IPS-20b (cell line): ENCODE results near the gene FUZ.
"Not testable (repeated sequence)": the region's sequence is repeated elsewhere in the genome, so short reads cannot be mapped to it uniquely, and the experiment has no call there.

Experiments used
- H3K27ac ChIP-seq: one replicate; pipeline ENCODE4 v1.5.1; 2013; ENCODE audit warnings: low read length
- H3K27me3 ChIP-seq: 2 replicates; pipeline ENCODE4 v1.6.1; 2013; ENCODE audit warnings: mild to moderate bottlenecking, low read length, inconsistent platforms; ENCODE audit not compliant: insufficient read depth
- H3K36me3 ChIP-seq: 2 replicates; pipeline ENCODE4 v1.6.1; 2013; ENCODE audit warnings: low read depth, mild to moderate bottlenecking, inconsistent platforms, low read length, moderate library complexity; ENCODE audit not compliant: insufficient read depth
- H3K4me1 ChIP-seq: 2 replicates; pipeline ENCODE4 v1.6.1; 2013; ENCODE audit warnings: mild to moderate bottlenecking, control low read depth, inconsistent platforms, low read length, moderate library complexity; ENCODE audit not compliant: insufficient read depth
- H3K4me3 ChIP-seq: 2 replicates; pipeline ENCODE4 v1.5.1; 2013; ENCODE audit warnings: mild to moderate bottlenecking, low read length, inconsistent platforms
- H3K9ac ChIP-seq: 2 replicates; pipeline ENCODE4 v1.6.1; 2013; ENCODE audit warnings: low read depth, mild to moderate bottlenecking, inconsistent platforms, low read length, moderate library complexity
- H3K9me3 ChIP-seq: 2 replicates; pipeline ENCODE4 v1.6.1; 2013; ENCODE audit warnings: mild to moderate bottlenecking, low read depth, low read length, inconsistent platforms; ENCODE audit not compliant: insufficient read depth

Gene FUZ

GRCh38 chr19:49824662-49825061 is 11.6 kb upstream of the FUZ start:
- H3K4me3 ChIP-seq: no peak overlapping the region
- no peaks in the 10 kb centered on the region for H3K4me1 ChIP-seq
- no peaks in the 10 kb centered on the region for H3K27me3 ChIP-seq
- no peak overlapping the region for H3K27ac ChIP-seq
- H3K9ac ChIP-seq: no peak overlapping the region
- peaks cover 31% of the 10 kb centered on the region for H3K36me3 ChIP-seq
- no peaks in the 10 kb centered on the region for H3K9me3 ChIP-seq

- H3K9me3 ChIP-seq: no peaks in the 10 kb centered on the region
- no peak overlapping the region for H3K4me3 ChIP-seq
- peaks cover 27% of the 10 kb centered on the region for H3K36me3 ChIP-seq
- H3K27me3 ChIP-seq: no peaks in the 10 kb centered on the region
- H3K27ac ChIP-seq: no peak overlapping the region
- H3K9ac ChIP-seq: no peak overlapping the region
- no peaks in the 10 kb centered on the region; the same call in 1 of the 2 replicates for H3K4me1 ChIP-seq
Measured at GRCh38 chr19:49823472-49823871, 10.4 kb upstream of the FUZ start.

GRCh38 chr19:49820125-49820524 is 7.0 kb upstream of the FUZ start:
- Histone ChIP-seq H3K9me3 (no peaks in the 10 kb centered on the region), H3K4me1 (no peaks in the 10 kb centered on the region; the same call in 1 of the 2 replicates), H3K4me3 (no peak overlapping the region), H3K36me3 (peaks cover 27% of the 10 kb centered on the region), H3K27me3 (no peaks in the 10 kb centered on the region), H3K27ac (no peak overlapping the region), H3K9ac (no peak overlapping the region)

GRCh38 chr19:49819452-49820115 is 6.5 kb upstream of the FUZ start:
- H3K9ac ChIP-seq: peak overlapping the region; percentile 91; the same call in 1 of the 2 replicates
- not testable (repeated sequence) for H3K27me3 ChIP-seq, H3K27ac ChIP-seq, H3K9me3 ChIP-seq, H3K4me1 ChIP-seq
- peaks cover 24% of the 10 kb centered on the region for H3K36me3 ChIP-seq
- H3K4me3 ChIP-seq: peak overlapping the region; percentile 88

- H3K4me3 ChIP-seq: peak overlapping the region; percentile 88
- H3K4me1 ChIP-seq: no peaks in the 10 kb centered on the region; the same call in 1 of the 2 replicates
- peaks cover 19% of the 10 kb centered on the region; the same call in 1 of the 2 replicates for H3K36me3 ChIP-seq
- H3K9ac ChIP-seq: peak overlapping the region; percentile 91
- no peaks in the 10 kb centered on the region for H3K27me3 ChIP-seq
- H3K27ac ChIP-seq: peak overlapping the region; percentile 78
- no peaks in the 10 kb centered on the region for H3K9me3 ChIP-seq
Measured at GRCh38 chr19:49818649-49819370, 5.7 kb upstream of the FUZ start.

GRCh38 chr19:49817964-49818648 is 5.0 kb upstream of the FUZ start, which contains the start of gene MED25:
Gene MED25 (plus strand): TSS chr19:49818289. CDS start chr19:49818342, 53 bp downstream.
- Histone ChIP-seq H3K4me1 (no peaks in the 10 kb centered on the region; the same call in 1 of the 2 replicates), H3K27ac (peak within 1 kb of the TSS; percentile 78), H3K36me3 (peaks cover 12% of the 10 kb centered on the region; the same call in 1 of the 2 replicates), H3K27me3 (no peaks in the 10 kb centered on the region), H3K4me3 (peak within 1 kb of the TSS; percentile 88), H3K9me3 (no peaks in the 10 kb centered on the region), H3K9ac (peak within 1 kb of the TSS; percentile 91)

GRCh38 chr19:49816590-49816989 is 3.5 kb upstream of the FUZ start:
- no peak overlapping the region for H3K27ac ChIP-seq
- H3K9me3 ChIP-seq: no peaks in the 10 kb centered on the region
- peaks cover 6% of the 10 kb centered on the region; the same call in 1 of the 2 replicates for H3K4me1 ChIP-seq
- H3K27me3 ChIP-seq: no peaks in the 10 kb centered on the region
- H3K4me3 ChIP-seq: no peak overlapping the region
- no peak overlapping the region for H3K9ac ChIP-seq
- H3K36me3 ChIP-seq: peaks cover 9% of the 10 kb centered on the region; the same call in 1 of the 2 replicates

- no peaks in the 10 kb centered on the region for H3K36me3 ChIP-seq
- no peaks in the 10 kb centered on the region for H3K9me3 ChIP-seq
- no peak overlapping the region for H3K9ac ChIP-seq
- peaks cover 13% of the 10 kb centered on the region for H3K4me1 ChIP-seq
- H3K27me3 ChIP-seq: peaks cover 4% of the 10 kb centered on the region; the same call in 1 of the 2 replicates
- H3K27ac ChIP-seq: no peak overlapping the region
- no peak overlapping the region; the same call in 1 of the 2 replicates for H3K4me3 ChIP-seq
Measured at GRCh38 chr19:49814010-49814409, 918 bp upstream of the FUZ start.

GRCh38 chr19:49812452-49812996 is 568 bp downstream of the FUZ start:
- Histone ChIP-seq H3K4me3 (peak overlapping the region; percentile 95), H3K9me3 (no peaks in the 10 kb centered on the region), H3K9ac (peak overlapping the region; percentile 92; the same call in 1 of the 2 replicates), H3K27ac (peak overlapping the region; percentile 93), H3K27me3 (peaks cover 4% of the 10 kb centered on the region; the same call in 1 of the 2 replicates), H3K36me3 (peaks cover 5% of the 10 kb centered on the region), H3K4me1 (peaks cover 13% of the 10 kb centered on the region)

GRCh38 chr19:49811328-49811727 is 1.8 kb downstream of the FUZ start:
- Histone ChIP-seq H3K9me3 (no peaks in the 10 kb centered on the region), H3K27me3 (peaks cover 4% of the 10 kb centered on the region; the same call in 1 of the 2 replicates), H3K4me1 (peaks cover 13% of the 10 kb centered on the region), H3K4me3 (no peak overlapping the region), H3K9ac (no peak overlapping the region), H3K36me3 (peaks cover 13% of the 10 kb centered on the region), H3K27ac (no peak overlapping the region)

- H3K4me1 ChIP-seq: peaks cover 13% of the 10 kb centered on the region
- H3K4me3 ChIP-seq: peak overlapping the region; percentile 77
- H3K27ac ChIP-seq: no peak overlapping the region
- H3K9me3 ChIP-seq: no peaks in the 10 kb centered on the region
- peaks cover 16% of the 10 kb centered on the region for H3K36me3 ChIP-seq
- peaks cover 4% of the 10 kb centered on the region; the same call in 1 of the 2 replicates for H3K27me3 ChIP-seq
- peak overlapping the region; percentile 67; the same call in 1 of the 2 replicates for H3K9ac ChIP-seq
Measured at GRCh38 chr19:49809941-49810389, 3.1 kb downstream of the FUZ start.
